Esophagus muscularis mucosa (tissue), 4 donors: ENCODE measurements around the gene AUTS2. TPM values are rescaled to one million over a fixed set of nuclear protein-coding genes. Genes with fewer than 3 reads are reported as not detected.
A peak's percentile ranks its signal among the peaks of the same experiment; 100 is the strongest.

Experiments used
- DNase-seq: peaks from one replicate; pipeline ENCODE4 v3.0.0-alpha.2; 2017; ENCODE audit errors: extremely low spot score
- H3K27ac ChIP-seq, 4 donors: fragments of 200-600 bp; sonication (generic); replicated peaks in 1 of 4; 1 replicate in 3 of 4; 2 replicates in 1 of 4; pipeline ENCODE4 v1.5.1; 2016 to 2019; ENCODE audit warnings: mild to moderate bottlenecking in 1 of 4
- H3K27me3 ChIP-seq, 4 donors: fragments of 200-600 bp; sonication (generic); one replicate each; pipeline versions ENCODE4 v1.5.1 to v1.6.0; 2016 to 2019
- H3K36me3 ChIP-seq, 4 donors: fragments of 200-600 bp; sonication (generic); one replicate each; pipeline ENCODE4 v1.5.1; 2016 to 2019
- H3K4me1 ChIP-seq, 4 donors: fragments of 200-600 bp; sonication (generic); one replicate each; pipeline ENCODE4 v1.5.1; 2016 to 2019
- H3K4me3 ChIP-seq, 4 donors: fragments of 200-600 bp; sonication (generic); 1 replicate in 2 of 4; 2 replicates in 2 of 4; pipeline ENCODE4 v1.5.1; 2016 to 2019; ENCODE audit warnings: mild to moderate bottlenecking in 4 of 4, moderate library complexity in 1 of 4
- H3K9me3 ChIP-seq, 4 donors: fragments of 200-600 bp; sonication (generic); 1 replicate in 3 of 4; 2 replicates in 1 of 4; pipeline ENCODE4 v1.5.1; 2016 to 2019
- EP300 ChIP-seq: sonication (generic); formaldehyde crosslinking; IDR thresholded peaks from one replicate; pipeline ENCODE4 v1.6.1; 2017; ENCODE audit warnings: antibody characterized with exemption
- POLR2A ChIP-seq: fragments of 450-650 bp; IDR thresholded peaks from one replicate; pipeline ENCODE4 v1.6.1; 2017; ENCODE audit warnings: antibody characterized with exemption, moderate library complexity, mild to moderate bottlenecking, low read depth
- POLR2AphosphoS5 ChIP-seq, 2 donors: sonication (generic); formaldehyde crosslinking; IDR thresholded peaks; one replicate each; pipeline ENCODE4 v1.6.1; 2017; ENCODE audit warnings: antibody characterized with exemption in 2 of 2
- WGBS: methylation state at CpG from one replicate; pipeline ENCODE4 v1.1.5; 2018; 5-methylcytosine and 5-hydroxymethylcytosine counted together
- intact Hi-C: fragments of 100-400 bp; cut with DNase I; formaldehyde crosslinking; loops from one replicate; pipeline ENCODE4 v1.15.1; 2023
- total RNA-seq, 4 donors: library from RNA; depleted of rRNA; stranded (reverse); fragments of >200 nt; gene quantifications; one replicate each; pipeline versions ENCODE4 v1.1.0 to v1.2.1, GENCODE V29; 2016
- TF ChIP-seq, protein P1 (sequence below), 3 experiments: fragments of 200-600 bp in 2 of 3; fragments of 450-650 bp in 1 of 3; sonication (generic) in 2 of 3; IDR thresholded peaks; one replicate each; pipeline ENCODE4 v1.5.1; 2017 to 2019; ENCODE audit warnings: antibody characterized with exemption in 3 of 3, mild to moderate bottlenecking in 2 of 3, moderate library complexity in 1 of 3

The AUTS2 gene
- total RNA-seq, 4 donors from 2014 or later = 18.5 to 44.9 (median 34.2) TPM

DNA sequence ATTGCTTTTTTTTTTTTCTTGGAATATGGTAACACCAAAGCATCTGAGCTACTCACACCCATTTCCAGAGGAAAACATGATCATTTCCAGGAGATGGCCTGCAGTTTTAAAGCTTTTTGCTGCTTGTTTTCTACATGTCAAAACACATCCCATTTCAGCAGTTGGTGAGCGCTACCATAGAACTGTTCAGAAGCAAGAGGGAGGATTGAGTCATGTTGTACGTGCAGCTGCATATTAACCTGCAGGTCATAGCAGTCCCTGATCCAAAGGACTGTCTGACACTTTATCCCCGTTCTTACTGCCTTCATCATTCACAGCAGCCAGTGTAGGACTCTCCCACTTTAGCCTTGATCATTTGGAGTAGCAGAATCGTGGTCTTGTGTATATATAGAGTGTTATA is 124.6 kb downstream of the AUTS2 start:
- H3K27me3 ChIP-seq = no peaks in the 10 kb centered on the region
- no peaks in the 10 kb centered on the region for H3K36me3 ChIP-seq
- H3K9me3 ChIP-seq = no peaks in the 10 kb centered on the region
- WGBS = 65% methylated on average over 4 of the region's 4 CpGs
- no peak overlapping the region for H3K4me3 ChIP-seq
- H3K4me1 ChIP-seq = peaks cover 0 to 38% (median 19%) of the 10 kb centered on the region in 4 donors
- DNase-seq = no peak
- intact Hi-C loops = no loop called here
- no peak overlapping the region for H3K27ac ChIP-seq
- TF ChIP-seq POLR2A (no peak), EP300 (no peak), POLR2AphosphoS5 (IDR thresholded peaks at IDR 0.05) (peak in 1 of 2 donors; percentile 9)
- TF ChIP-seq, protein P1, sequence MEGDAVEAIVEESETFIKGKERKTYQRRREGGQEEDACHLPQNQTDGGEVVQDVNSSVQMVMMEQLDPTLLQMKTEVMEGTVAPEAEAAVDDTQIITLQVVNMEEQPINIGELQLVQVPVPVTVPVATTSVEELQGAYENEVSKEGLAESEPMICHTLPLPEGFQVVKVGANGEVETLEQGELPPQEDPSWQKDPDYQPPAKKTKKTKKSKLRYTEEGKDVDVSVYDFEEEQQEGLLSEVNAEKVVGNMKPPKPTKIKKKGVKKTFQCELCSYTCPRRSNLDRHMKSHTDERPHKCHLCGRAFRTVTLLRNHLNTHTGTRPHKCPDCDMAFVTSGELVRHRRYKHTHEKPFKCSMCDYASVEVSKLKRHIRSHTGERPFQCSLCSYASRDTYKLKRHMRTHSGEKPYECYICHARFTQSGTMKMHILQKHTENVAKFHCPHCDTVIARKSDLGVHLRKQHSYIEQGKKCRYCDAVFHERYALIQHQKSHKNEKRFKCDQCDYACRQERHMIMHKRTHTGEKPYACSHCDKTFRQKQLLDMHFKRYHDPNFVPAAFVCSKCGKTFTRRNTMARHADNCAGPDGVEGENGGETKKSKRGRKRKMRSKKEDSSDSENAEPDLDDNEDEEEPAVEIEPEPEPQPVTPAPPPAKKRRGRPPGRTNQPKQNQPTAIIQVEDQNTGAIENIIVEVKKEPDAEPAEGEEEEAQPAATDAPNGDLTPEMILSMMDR (IDR thresholded peaks at IDR 0.05) = no peak

- H3K9me3 ChIP-seq = no peaks in the 10 kb centered on the region
- intact Hi-C loops = no loop called here
- 67% methylated on average over 1 of the region's 1 CpG for whole genome bisulfite sequencing
- no peak overlapping the region for H3K4me3 ChIP-seq
- peaks cover 2 to 46% (median 19%) of the 10 kb centered on the region in 4 donors for H3K4me1 ChIP-seq
- TF ChIP-seq POLR2A (no peak), POLR2AphosphoS5 (IDR thresholded peaks at IDR 0.05) (no peak), EP300 (no peak)
- TF ChIP-seq, protein P1 (IDR thresholded peaks at IDR 0.05) = no peak
- no peaks in the 10 kb centered on the region for H3K36me3 ChIP-seq
- no peaks in the 10 kb centered on the region for H3K27me3 ChIP-seq
- no peak overlapping the region for H3K27ac ChIP-seq
- no peak for DNase-seq
These were observed 125.4 kb downstream of the AUTS2 start for GRCh38 chr7:69723663-69724062.

- Histone ChIP-seq H3K27ac (no peak overlapping the region), H3K4me1 (peaks cover 2 to 34% (median 18%) of the 10 kb centered on the region in 4 donors)
- WGBS = 79% methylated on average over 3 of the region's 3 CpGs
These were observed 130.0 kb downstream of the AUTS2 start for GRCh38 chr7:69728304-69728703.

GRCh38 chr7:69732203-69732602 is 133.9 kb downstream of the AUTS2 start:
- Histone ChIP-seq H3K4me1 (peaks cover 2 to 38% (median 12%) of the 10 kb centered on the region in 4 donors), H3K27me3 (no peaks in the 10 kb centered on the region), H3K9me3 (no peaks in the 10 kb centered on the region), H3K4me3 (no peak overlapping the region), H3K27ac (no peak overlapping the region), H3K36me3 (no peaks in the 10 kb centered on the region)
- no peak for DNase-seq
- 62% methylated on average over 2 of the region's 2 CpGs for WGBS
- intact Hi-C loops = no loop called here
- TF ChIP-seq EP300 (no peak), POLR2AphosphoS5 (IDR thresholded peaks at IDR 0.05) (no peak), POLR2A (no peak)
- TF ChIP-seq, protein P1 (IDR thresholded peaks at IDR 0.05) = no peak

More at GRCh38 chr7:69728304-69728703, 130.0 kb downstream of the AUTS2 start:
- Histone ChIP-seq H3K27me3 (no peaks in the 10 kb centered on the region), H3K4me3 (no peak overlapping the region), H3K36me3 (no peaks in the 10 kb centered on the region), H3K9me3 (no peaks in the 10 kb centered on the region)
- TF ChIP-seq, protein P1 (IDR thresholded peaks at IDR 0.05) = no peak
- TF ChIP-seq EP300 = no peak
- no peak for TF ChIP-seq POLR2AphosphoS5 (IDR thresholded peaks at IDR 0.05)
- no peak for TF ChIP-seq POLR2A
- no peak for DNase-seq
- intact Hi-C loops = no loop called here

DNA sequence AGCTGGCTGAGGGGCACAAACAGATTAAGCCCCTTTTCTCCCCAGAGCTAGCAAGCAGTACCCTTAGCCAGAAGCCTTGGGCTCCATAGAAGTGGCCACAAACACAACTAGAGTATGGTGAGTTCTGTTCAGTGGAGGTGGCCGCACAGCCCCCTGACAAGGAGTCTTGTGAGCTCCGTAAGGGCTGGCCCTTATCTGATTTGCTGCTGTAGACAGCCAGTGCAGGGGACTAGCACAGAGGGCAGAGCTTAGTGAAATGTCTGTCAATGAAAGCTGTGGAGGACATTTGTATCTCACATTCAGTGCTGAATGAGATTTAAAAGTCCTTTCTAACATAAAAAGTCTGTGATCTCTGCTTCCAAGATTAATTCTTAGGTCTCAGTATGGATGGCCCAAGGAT is 137.3 kb downstream of the AUTS2 start:
- Histone ChIP-seq H3K4me1 (peaks cover 22 to 59% (median 41%) of the 10 kb centered on the region in 4 donors), H3K36me3 (no peaks in the 10 kb centered on the region), H3K27ac (no peak overlapping the region), H3K4me3 (no peak overlapping the region), H3K27me3 (no peaks in the 10 kb centered on the region), H3K9me3 (no peaks in the 10 kb centered on the region)
- intact Hi-C loops = no loop called here
- 94% methylated on average over 2 of the region's 2 CpGs for WGBS
- TF ChIP-seq POLR2AphosphoS5 (IDR thresholded peaks at IDR 0.05) = no peak
- TF ChIP-seq, protein P1 (IDR thresholded peaks at IDR 0.05) = no peak
- no peak for TF ChIP-seq POLR2A
- no peak for TF ChIP-seq EP300
- DNase-seq = no peak
